Neural cell (in vitro differentiated cells): ENCODE measurements around the gene MBD4. TPM values are rescaled to one million over a fixed set of nuclear protein-coding genes. Genes with fewer than 3 reads are reported as not detected.

Source experiments
- H2AFZ ChIP-seq: fragments of 200-600, 300-800 bp; sonication (generic), shearing (Covaris generic); 2 replicates; pipeline ENCODE4 v1.6.0; 2014; ENCODE audit warnings: low read depth, mild to moderate bottlenecking, antibody characterized with exemption, low read length, moderate library complexity
- H3F3A ChIP-seq: fragments of 200-600 bp; shearing (Covaris generic); 2 replicates; pipeline ENCODE4 v1.6.1; 2016; ENCODE audit warnings: mild to moderate bottlenecking, moderate library complexity, mixed read lengths, antibody characterized with exemption, low read length; ENCODE audit not compliant: insufficient read depth, poor library complexity, severe bottlenecking
- H3K27ac ChIP-seq: fragments of 200-600, 300-800 bp; sonication (generic), shearing (Covaris generic); 2 replicates; pipeline ENCODE4 v1.5.1; 2014; ENCODE audit warnings: mild to moderate bottlenecking, low read length, moderate library complexity
- H3K27me3 ChIP-seq: fragments of 300-800, 200-600 bp; sonication (generic), shearing (Covaris generic); 2 replicates; pipeline ENCODE4 v1.6.0; 2014; ENCODE audit warnings: mild to moderate bottlenecking, low read depth, low read length, moderate library complexity; ENCODE audit not compliant: insufficient read depth
- H3K36me3 ChIP-seq: fragments of 300-800, 200-600 bp; sonication (generic), shearing (Covaris generic); 2 replicates; pipeline ENCODE4 v1.5.1; 2014; ENCODE audit warnings: mild to moderate bottlenecking, antibody characterized with exemption, low read length, moderate library complexity; ENCODE audit not compliant: insufficient read depth
- H3K4me2 ChIP-seq: fragments of 300-800, 200-600 bp; sonication (generic), shearing (Covaris generic); 2 replicates; pipeline ENCODE4 v1.6.0; 2014; ENCODE audit warnings: mild to moderate bottlenecking, low read length
- H3K4me3 ChIP-seq: fragments of 300-800, 200-600 bp; sonication (generic), shearing (Covaris generic); 2 replicates; pipeline ENCODE4 v1.5.1; 2014; ENCODE audit warnings: mild to moderate bottlenecking, low read length, moderate library complexity
- H3K79me2 ChIP-seq: fragments of 200-600 bp; shearing (Covaris generic); replicated peaks from 2 replicates; pipeline ENCODE4 v1.6.0; 2014; ENCODE audit warnings: mild to moderate bottlenecking, low read length, moderate library complexity; ENCODE audit not compliant: insufficient read depth
- H3K9ac ChIP-seq: fragments of 300-800, 200-600 bp; sonication (generic), shearing (Covaris generic); 2 replicates; pipeline ENCODE4 v1.6.1; 2016; ENCODE audit warnings: mild to moderate bottlenecking, low read length, mixed read lengths
- H3K9me2 ChIP-seq: fragments of 200-600 bp; shearing (Covaris generic); 2 replicates; pipeline ENCODE4 v1.6.1; 2016; ENCODE audit warnings: mild to moderate bottlenecking, low read length, mixed read lengths; ENCODE audit not compliant: insufficient read depth
- H3K9me3 ChIP-seq: fragments of 200-600, 300-800 bp; sonication (generic), shearing (Covaris generic); 2 replicates; pipeline ENCODE4 v1.6.1; 2016; ENCODE audit warnings: mild to moderate bottlenecking, mixed run types, low read length, moderate library complexity, mixed read lengths
- H4K20me1 ChIP-seq: fragments of 200-600 bp; shearing (Covaris generic); 2 replicates; pipeline ENCODE4 v1.6.1; 2016; ENCODE audit warnings: mild to moderate bottlenecking, mixed run types; ENCODE audit not compliant: insufficient read depth
- EP300 ChIP-seq: fragments of 450-650 bp; conservative IDR thresholded peaks from 2 replicates; pipeline ENCODE4 v1.6.1; 2014; ENCODE audit warnings: antibody characterized with exemption, mild to moderate bottlenecking, moderate library complexity; ENCODE audit not compliant: poor library complexity, severe bottlenecking
- EZH2 ChIP-seq: fragments of 200-600, 300-800 bp; shearing (Covaris generic), sonication (generic); IDR thresholded peaks from 2 replicates; pipeline ENCODE4 v1.6.1; 2014; ENCODE audit warnings: antibody characterized with exemption, low read length, borderline replicate concordance, mild to moderate bottlenecking; ENCODE audit not compliant: insufficient read depth, poor library complexity, severe bottlenecking
- MXI1 ChIP-seq: fragments of 450-650 bp; conservative IDR thresholded peaks from 2 replicates; pipeline ENCODE4 v1.6.1; 2014; ENCODE audit warnings: antibody characterized with exemption, mild to moderate bottlenecking; ENCODE audit not compliant: poor library complexity, severe bottlenecking
- RAD21 ChIP-seq: fragments of 450-650 bp; conservative IDR thresholded peaks from 2 replicates; pipeline ENCODE4 v1.6.1; 2014; ENCODE audit warnings: antibody characterized with exemption, mild to moderate bottlenecking, moderate library complexity
- SMC3 ChIP-seq: fragments of 450-650 bp; conservative IDR thresholded peaks from 2 replicates; pipeline ENCODE4 v1.6.1; 2014; ENCODE audit warnings: antibody characterized with exemption, mild to moderate bottlenecking, moderate library complexity; ENCODE audit not compliant: poor library complexity
- TAF1 ChIP-seq: IDR thresholded peaks from 2 replicates; pipeline ENCODE4 v1.6.1; 2012; ENCODE audit warnings: low read depth
- polyA plus RNA-seq: library from polyadenylated mRNA; depleted of rRNA; stranded (reverse); fragments of >200 nt; gene quantifications from 2 replicates; pipeline ENCODE4 v1.2.3, GENCODE V29; 2014
- TF ChIP-seq, protein P1 (sequence below): IDR thresholded peaks from 2 replicates; pipeline ENCODE4 v1.6.1; 2012; ENCODE audit warnings: borderline replicate concordance
- TF ChIP-seq, protein P2 (sequence below): fragments of 450-650 bp; IDR thresholded peaks from 2 replicates; pipeline ENCODE4 v1.5.1; 2014; ENCODE audit warnings: antibody characterized with exemption, mild to moderate bottlenecking, moderate library complexity; ENCODE audit not compliant: poor library complexity, severe bottlenecking

Gene MBD4
- polyA plus RNA-seq, 1 donor from 2014 or later: 50.0 TPM

DNA sequence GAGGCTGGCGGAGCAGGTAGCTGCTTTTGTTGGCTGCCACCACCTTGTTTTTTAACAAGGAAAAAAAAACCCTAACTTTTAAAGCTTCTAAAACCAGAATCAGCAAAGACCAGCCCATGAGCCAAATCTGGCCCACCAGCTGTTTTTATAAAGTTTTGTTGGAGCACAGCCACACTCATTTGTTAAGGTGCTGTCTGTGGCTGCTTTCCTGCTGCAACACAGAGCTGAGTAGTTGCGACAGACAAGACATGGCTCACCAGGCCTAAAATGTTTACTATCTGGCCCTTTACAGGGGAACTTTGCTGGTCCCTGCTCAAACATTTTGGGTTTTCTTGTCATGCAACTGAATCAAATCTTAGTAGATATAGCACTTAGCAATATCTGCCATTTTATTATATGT, 30.2 kb downstream of the MBD4 start:
- Histone ChIP-seq H3K27ac (no peak overlapping the region), H3K9me2 (no peaks in the 10 kb centered on the region), H3K4me2 (no peak overlapping the region), H3F3A (no peaks in the 10 kb centered on the region), H3K4me3 (no peak overlapping the region), H3K9me3 (no peaks in the 10 kb centered on the region), H3K27me3 (no peaks in the 10 kb centered on the region), H2AFZ (no peak overlapping the region), H3K36me3 (no peaks in the 10 kb centered on the region), H3K9ac (no peak overlapping the region), H4K20me1 (no peaks in the 10 kb centered on the region), H3K79me2 (no peaks in the 10 kb centered on the region)
- TF ChIP-seq SMC3: no peak
- no peak for TF ChIP-seq EZH2
- TF ChIP-seq EP300: no peak
- TF ChIP-seq, protein P1, sequence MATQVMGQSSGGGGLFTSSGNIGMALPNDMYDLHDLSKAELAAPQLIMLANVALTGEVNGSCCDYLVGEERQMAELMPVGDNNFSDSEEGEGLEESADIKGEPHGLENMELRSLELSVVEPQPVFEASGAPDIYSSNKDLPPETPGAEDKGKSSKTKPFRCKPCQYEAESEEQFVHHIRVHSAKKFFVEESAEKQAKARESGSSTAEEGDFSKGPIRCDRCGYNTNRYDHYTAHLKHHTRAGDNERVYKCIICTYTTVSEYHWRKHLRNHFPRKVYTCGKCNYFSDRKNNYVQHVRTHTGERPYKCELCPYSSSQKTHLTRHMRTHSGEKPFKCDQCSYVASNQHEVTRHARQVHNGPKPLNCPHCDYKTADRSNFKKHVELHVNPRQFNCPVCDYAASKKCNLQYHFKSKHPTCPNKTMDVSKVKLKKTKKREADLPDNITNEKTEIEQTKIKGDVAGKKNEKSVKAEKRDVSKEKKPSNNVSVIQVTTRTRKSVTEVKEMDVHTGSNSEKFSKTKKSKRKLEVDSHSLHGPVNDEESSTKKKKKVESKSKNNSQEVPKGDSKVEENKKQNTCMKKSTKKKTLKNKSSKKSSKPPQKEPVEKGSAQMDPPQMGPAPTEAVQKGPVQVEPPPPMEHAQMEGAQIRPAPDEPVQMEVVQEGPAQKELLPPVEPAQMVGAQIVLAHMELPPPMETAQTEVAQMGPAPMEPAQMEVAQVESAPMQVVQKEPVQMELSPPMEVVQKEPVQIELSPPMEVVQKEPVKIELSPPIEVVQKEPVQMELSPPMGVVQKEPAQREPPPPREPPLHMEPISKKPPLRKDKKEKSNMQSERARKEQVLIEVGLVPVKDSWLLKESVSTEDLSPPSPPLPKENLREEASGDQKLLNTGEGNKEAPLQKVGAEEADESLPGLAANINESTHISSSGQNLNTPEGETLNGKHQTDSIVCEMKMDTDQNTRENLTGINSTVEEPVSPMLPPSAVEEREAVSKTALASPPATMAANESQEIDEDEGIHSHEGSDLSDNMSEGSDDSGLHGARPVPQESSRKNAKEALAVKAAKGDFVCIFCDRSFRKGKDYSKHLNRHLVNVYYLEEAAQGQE: no peak
- no peak for TF ChIP-seq TAF1
- TF ChIP-seq RAD21: no peak
- TF ChIP-seq MXI1: no peak

DNA sequence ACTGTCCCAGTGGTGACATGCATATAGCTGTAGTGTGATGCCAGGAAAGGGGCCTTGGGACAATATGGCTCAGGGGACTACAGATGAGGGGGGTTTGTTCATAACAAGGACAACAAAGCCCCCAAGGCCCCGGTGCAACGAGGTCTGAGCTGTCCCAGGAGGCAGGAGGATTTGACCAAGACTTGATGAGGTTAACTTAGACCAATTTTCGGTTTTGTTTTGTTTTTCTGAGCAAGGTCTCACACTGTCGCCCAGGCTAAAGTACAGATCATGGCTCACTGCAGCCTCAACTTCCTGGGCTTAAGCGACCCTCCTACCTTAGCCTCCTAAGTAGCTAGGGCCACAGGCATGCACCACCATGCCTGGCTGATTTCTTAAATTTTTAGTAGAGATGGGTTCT, 35.1 kb downstream of the MBD4 start:
- no peaks in the 10 kb centered on the region for H3K79me2 ChIP-seq
- H4K20me1 ChIP-seq: no peaks in the 10 kb centered on the region
- no peak overlapping the region for H3K4me3 ChIP-seq
- H3K36me3 ChIP-seq: no peaks in the 10 kb centered on the region
- no peak overlapping the region for H3K27ac ChIP-seq
- H3K9me2 ChIP-seq: no peaks in the 10 kb centered on the region
- H3K27me3 ChIP-seq: no peaks in the 10 kb centered on the region
- no peak overlapping the region for H3K4me2 ChIP-seq
- no peak overlapping the region for H2AFZ ChIP-seq
- H3K9ac ChIP-seq: no peak overlapping the region
- TF ChIP-seq SMC3 (no peak), TAF1 (no peak)
- TF ChIP-seq, protein P2, sequence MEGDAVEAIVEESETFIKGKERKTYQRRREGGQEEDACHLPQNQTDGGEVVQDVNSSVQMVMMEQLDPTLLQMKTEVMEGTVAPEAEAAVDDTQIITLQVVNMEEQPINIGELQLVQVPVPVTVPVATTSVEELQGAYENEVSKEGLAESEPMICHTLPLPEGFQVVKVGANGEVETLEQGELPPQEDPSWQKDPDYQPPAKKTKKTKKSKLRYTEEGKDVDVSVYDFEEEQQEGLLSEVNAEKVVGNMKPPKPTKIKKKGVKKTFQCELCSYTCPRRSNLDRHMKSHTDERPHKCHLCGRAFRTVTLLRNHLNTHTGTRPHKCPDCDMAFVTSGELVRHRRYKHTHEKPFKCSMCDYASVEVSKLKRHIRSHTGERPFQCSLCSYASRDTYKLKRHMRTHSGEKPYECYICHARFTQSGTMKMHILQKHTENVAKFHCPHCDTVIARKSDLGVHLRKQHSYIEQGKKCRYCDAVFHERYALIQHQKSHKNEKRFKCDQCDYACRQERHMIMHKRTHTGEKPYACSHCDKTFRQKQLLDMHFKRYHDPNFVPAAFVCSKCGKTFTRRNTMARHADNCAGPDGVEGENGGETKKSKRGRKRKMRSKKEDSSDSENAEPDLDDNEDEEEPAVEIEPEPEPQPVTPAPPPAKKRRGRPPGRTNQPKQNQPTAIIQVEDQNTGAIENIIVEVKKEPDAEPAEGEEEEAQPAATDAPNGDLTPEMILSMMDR: no peak
- no peaks in the 10 kb centered on the region for H3F3A ChIP-seq
- no peaks in the 10 kb centered on the region for H3K9me3 ChIP-seq

DNA sequence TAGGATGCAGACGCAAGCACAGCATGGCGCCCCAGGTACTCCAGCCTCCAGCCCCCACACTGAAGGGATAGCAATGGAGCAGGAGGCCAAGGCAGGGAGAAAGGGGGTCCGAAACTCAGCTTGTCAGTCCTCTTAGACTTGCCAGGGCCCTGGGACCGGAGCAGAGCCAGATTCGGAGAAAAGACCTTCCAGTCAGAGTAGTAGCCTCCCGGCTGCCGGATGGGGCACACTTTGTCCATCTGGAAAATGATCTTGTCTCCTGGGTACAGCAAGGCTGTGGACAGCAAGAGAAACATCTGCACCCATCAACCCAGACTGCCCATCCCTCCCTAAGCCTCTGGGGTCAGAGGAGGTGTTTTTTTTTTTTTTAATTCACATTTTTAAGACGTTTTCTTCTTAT, 35.6 kb downstream of the MBD4 start:
- H2AFZ ChIP-seq: no peak overlapping the region
- H3K36me3 ChIP-seq: no peaks in the 10 kb centered on the region
- no peak for TF ChIP-seq EZH2
- TF ChIP-seq, protein P2: no peak
- H3F3A ChIP-seq: no peaks in the 10 kb centered on the region
- no peak overlapping the region for H3K27ac ChIP-seq
- H4K20me1 ChIP-seq: no peaks in the 10 kb centered on the region
- no peaks in the 10 kb centered on the region for H3K27me3 ChIP-seq
- no peak overlapping the region for H3K4me2 ChIP-seq
- peaks cover 2% of the 10 kb centered on the region for H3K79me2 ChIP-seq
- H3K9me2 ChIP-seq: no peaks in the 10 kb centered on the region
- no peak overlapping the region for H3K9ac ChIP-seq
- no peak overlapping the region for H3K4me3 ChIP-seq
- H3K9me3 ChIP-seq: no peaks in the 10 kb centered on the region
